ENCODE results near the gene DNAJB12. TPM values are rescaled to one million over a fixed set of nuclear protein-coding genes. Genes with fewer than 3 reads are reported as not detected.

The DNAJB12 gene
- total and polyA plus RNA-seq, 8 donors, result 14.6 to 22.0 (median 18.8) TPM

DNA sequence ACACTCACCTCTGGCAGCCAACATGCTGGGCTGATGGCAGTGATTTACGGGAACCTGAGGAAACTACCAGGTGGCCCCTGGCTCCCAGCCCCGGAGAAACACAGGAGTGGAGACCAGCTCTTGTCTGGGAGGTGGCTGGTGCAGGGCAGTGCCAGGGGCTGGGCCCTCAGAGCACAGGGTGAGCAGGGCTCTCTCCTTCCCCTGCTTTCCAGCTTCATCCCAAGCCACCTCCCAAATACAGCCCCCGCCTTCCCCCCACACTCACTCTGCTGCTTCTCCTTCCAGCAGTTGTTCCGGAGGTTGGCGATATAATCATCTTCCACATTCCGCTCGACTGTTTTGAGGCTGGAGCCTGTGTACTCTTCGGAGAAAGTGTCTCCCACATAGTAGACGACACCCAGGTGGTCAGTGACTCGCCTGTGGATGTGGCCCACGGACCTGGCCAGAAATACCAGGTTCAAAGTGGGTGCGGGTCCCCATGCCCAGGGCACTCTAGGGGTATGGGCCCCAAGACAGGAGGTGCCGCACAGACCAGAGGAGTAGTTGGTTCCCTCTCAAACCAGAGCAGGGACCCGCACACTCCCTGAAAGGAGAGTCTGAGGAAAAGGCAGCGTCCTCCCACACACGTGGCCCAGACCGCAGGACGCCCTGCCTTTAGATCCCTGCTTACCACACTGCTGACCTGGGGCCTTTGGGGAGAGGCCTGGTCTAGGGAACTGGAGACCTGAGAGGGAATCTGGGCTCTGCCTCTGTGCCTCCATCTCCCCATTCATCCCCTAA, 18.3 kb downstream of the DNAJB12 start:
- TF ChIP-seq, protein P1, sequence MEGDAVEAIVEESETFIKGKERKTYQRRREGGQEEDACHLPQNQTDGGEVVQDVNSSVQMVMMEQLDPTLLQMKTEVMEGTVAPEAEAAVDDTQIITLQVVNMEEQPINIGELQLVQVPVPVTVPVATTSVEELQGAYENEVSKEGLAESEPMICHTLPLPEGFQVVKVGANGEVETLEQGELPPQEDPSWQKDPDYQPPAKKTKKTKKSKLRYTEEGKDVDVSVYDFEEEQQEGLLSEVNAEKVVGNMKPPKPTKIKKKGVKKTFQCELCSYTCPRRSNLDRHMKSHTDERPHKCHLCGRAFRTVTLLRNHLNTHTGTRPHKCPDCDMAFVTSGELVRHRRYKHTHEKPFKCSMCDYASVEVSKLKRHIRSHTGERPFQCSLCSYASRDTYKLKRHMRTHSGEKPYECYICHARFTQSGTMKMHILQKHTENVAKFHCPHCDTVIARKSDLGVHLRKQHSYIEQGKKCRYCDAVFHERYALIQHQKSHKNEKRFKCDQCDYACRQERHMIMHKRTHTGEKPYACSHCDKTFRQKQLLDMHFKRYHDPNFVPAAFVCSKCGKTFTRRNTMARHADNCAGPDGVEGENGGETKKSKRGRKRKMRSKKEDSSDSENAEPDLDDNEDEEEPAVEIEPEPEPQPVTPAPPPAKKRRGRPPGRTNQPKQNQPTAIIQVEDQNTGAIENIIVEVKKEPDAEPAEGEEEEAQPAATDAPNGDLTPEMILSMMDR (IDR thresholded peaks at IDR 0.05), result no peak
- peaks cover 0 to 16% (median 0%) of the 10 kb centered on the region in 3 donors for H3K36me3 ChIP-seq
- DNase-seq, result peak; percentile 82 to 94 (median 88)
- 67 to 70% methylated on average over 18 of the region's 18 CpGs for WGBS, 2 donors
- intact Hi-C loops (cut with DNase I), result loop anchor here in 1 of 3 donors (5.0 to 10.0 kb wide), 3 partner anchors 59 to 209 kb away; no protein-coding TSS in a partner anchor
- ATAC-seq, result peak; percentile 40 to 54 (median 50)
- no peaks in the 10 kb centered on the region for H3K27me3 ChIP-seq
- H3K27ac ChIP-seq, result peak overlapping the region; percentile 78 to 97 (median 89)
- no peaks in the 10 kb centered on the region for H3K9me3 ChIP-seq
- no peak overlapping the region for H3K4me3 ChIP-seq
- no peak for FAIRE-seq
- H3K4me1 ChIP-seq, result peaks cover 49 to 57% (median 54%) of the 10 kb centered on the region in 3 donors

DNA sequence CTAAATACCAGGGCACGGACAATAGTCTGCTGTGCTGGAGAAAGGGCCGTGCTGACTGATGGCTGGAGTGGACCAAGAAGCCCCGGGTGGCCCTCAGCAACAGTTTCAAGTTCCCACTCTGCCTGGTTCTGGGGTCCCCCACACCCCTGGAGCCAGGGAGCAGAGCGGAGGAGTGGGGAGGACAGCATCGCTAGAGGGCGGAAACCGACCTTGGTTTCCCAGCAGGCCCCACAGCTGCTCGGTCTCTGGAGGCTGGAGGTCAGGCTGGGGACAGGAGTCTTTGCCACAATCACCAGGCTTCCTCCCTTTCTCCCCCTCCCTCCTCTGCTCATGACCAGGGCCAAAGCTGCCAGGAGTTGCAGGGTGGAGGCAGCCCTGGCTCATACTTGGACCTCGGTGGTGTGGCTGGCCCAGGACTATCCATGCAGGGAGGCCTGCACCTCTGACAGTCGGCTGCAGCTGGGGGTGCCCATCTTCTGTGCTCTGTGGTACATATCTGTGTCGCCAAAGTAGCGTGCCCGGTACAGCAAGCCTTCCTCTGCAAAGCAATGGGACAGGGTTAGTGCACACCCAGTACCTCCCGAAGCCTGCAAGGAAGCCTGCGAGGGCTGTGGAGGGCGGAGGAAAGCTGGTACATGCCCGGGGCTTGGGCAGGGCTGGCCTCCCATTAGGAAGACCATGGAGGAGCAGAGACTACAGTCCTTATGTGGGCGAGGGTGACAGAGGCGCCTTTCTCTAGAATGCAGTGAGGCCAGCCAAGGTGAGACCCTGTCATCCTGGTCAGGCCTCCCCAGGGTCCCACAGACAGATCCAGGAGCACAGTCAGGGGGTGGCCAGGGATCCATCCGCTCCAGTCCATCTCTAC, 19.1 kb downstream of the DNAJB12 start:
- peak overlapping the region; percentile 78 to 97 (median 89) for H3K27ac ChIP-seq
- intact Hi-C loops (cut with DNase I), result loop anchor here in 1 of 3 donors (5.0 to 10.0 kb wide), 3 partner anchors 58 to 208 kb away; no protein-coding TSS in a partner anchor
- peak; percentile 73 to 89 (median 83) for DNase-seq
- H3K36me3 ChIP-seq, result peaks cover 0 to 8% (median 0%) of the 10 kb centered on the region in 3 donors
- peaks cover 55 to 65% (median 62%) of the 10 kb centered on the region in 3 donors for H3K4me1 ChIP-seq
- TF ChIP-seq, protein P1 (IDR thresholded peaks at IDR 0.05), result no peak
- peak; percentile 32 to 53 (median 44) for ATAC-seq
- FAIRE-seq, result no peak
- WGBS, 2 donors, result 55 to 60% methylated on average over 20 of the region's 20 CpGs
- H3K9me3 ChIP-seq, result no peaks in the 10 kb centered on the region
- no peaks in the 10 kb centered on the region for H3K27me3 ChIP-seq
- no peak overlapping the region for H3K4me3 ChIP-seq

DNA sequence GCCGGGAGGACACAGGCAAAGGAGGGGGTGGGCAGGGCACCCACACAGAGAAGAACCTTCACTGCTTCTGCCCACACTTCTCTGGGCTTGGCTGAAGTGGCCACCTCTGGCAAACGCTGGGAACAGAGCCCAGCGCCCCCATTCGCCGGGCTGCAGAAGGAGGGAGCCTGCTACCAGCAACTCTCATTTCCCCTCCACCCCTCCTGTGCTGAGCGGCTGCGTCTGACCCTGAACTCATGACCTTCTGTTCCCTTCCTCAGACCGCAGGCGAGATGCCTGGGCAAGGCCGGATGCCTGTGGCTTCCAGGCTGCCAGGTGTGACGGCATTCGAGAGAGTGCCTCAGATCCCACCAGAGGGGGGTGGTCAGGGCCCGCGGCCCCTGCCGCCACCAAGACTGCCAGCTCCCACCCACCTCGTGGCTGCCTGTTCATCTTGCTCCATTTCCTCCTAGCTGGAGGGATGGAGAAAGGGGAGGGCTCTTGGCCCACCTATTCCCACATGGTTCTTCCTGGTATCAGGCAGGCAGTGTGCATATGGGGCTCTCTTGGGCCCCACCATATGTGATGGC, 19.8 kb downstream of the DNAJB12 start:
- intact Hi-C loops (cut with DNase I), result loop anchor here in 1 of 3 donors (5.0 to 10.0 kb wide), 3 partner anchors 58 to 208 kb away; no protein-coding TSS in a partner anchor
- DNase-seq (peak; percentile 80 to 94 (median 88)), FAIRE-seq (no peak), ATAC-seq (peak; percentile 27 to 49 (median 39))
- Histone ChIP-seq H3K36me3 (peaks cover 0 to 8% (median 0%) of the 10 kb centered on the region in 3 donors), H3K4me3 (no peak overlapping the region), H3K27me3 (no peaks in the 10 kb centered on the region), H3K9me3 (no peaks in the 10 kb centered on the region), H3K4me1 (peaks cover 60 to 72% (median 68%) of the 10 kb centered on the region in 3 donors), H3K27ac (peak overlapping the region; percentile 78 to 97 (median 89))
- WGBS, 2 donors, result 14 to 25% methylated on average over 15 to 16 of the region's 16 CpGs
- TF ChIP-seq, protein P1 (IDR thresholded peaks at IDR 0.05), result no peak

DNA sequence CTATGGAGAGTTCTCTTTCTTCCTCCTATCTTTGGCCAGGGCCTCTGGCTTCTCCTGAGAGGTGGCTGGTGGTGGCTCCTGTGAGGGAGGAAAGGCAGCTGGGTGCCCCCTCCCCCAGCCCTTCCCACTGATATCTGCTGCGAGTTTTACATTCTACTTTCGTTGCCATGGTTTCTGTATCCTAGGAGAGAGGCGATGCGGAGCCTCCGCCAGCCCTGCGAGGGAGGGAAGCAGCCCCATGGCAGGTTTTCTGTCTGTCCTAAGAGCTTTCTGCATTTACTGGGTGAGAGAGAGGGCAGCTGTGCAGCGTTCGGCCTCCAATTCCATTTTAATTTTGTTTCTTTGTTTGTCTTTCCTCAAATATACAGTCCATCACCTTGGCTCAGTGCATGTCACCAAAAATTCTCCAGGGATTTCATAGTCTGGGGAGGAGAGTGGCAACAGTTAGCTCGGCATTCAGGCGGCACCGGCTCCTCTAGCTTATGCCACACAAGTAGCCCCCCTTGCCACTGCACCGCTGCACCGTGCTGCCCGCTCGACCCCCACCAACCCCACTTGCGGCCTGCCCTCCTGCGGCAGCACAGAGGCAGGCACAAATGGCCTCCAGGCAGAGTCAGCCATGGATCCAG, 20.4 kb downstream of the DNAJB12 start:
- DNase-seq (peak in 4 of 6 donors; percentile 35 to 65 (median 53)), FAIRE-seq (no peak), ATAC-seq (no peak)
- intact Hi-C loops (cut with DNase I), result loop anchor here in 1 of 3 donors (10.0 kb wide), 1 partner anchor 100 kb away; no protein-coding TSS in a partner anchor
- Histone ChIP-seq H3K36me3 (peaks cover 0 to 8% (median 0%) of the 10 kb centered on the region in 3 donors), H3K4me1 (peaks cover 63 to 76% (median 71%) of the 10 kb centered on the region in 3 donors), H3K27me3 (no peaks in the 10 kb centered on the region), H3K4me3 (no peak overlapping the region), H3K9me3 (no peaks in the 10 kb centered on the region), H3K27ac (peak overlapping the region; percentile 78 to 97 (median 89))
- TF ChIP-seq, protein P1 (IDR thresholded peaks at IDR 0.05), result no peak
- WGBS, 2 donors, result 60 to 62% methylated on average over 17 of the region's 17 CpGs

Data from pancreas (tissue), 10 donors.